ENCODE data around the gene TMEM202. TPM values are rescaled to one million over a fixed set of nuclear protein-coding genes. Genes with fewer than 3 reads are reported as not detected.

TMEM202 gene
- not detected in 2 replicates for total RNA-seq
- not detected for total RNA-seq (2013)
- not detected in 2 replicates for polyA plus RNA-seq
- not detected in 2 replicates for polyA minus RNA-seq

- Histone ChIP-seq H3K9ac (ENCODE audit: low read length) (no peak within 1 kb of the TSS), H3K36me3 (replicated peaks in 1 of 2; ENCODE audit: control extremely low read depth in 1 of 2, control insufficient read depth in 1 of 2, extremely low read depth in 1 of 2, insufficient read depth in 2 of 2, low read length in 1 of 2) (no peaks in the 10 kb centered on the region), H3K9me3 (ENCODE audit: control extremely low read depth in 1 of 3, control insufficient read depth in 2 of 3, insufficient read depth in 1 of 3, low read length in 2 of 3) (no peaks in the 10 kb centered on the region), H3K27ac (ENCODE audit: low read length in 2 of 2) (no peak within 1 kb of the TSS), H3K79me2 (ENCODE audit: control insufficient read depth, insufficient read depth, low read length) (no peaks in the 10 kb centered on the region), H2AFZ (ENCODE audit: insufficient read depth, low read depth, low read length, poor library complexity, severe bottlenecking) (no peak within 1 kb of the TSS), H3K27me3 (replicated peaks in 1 of 4; ENCODE audit: control extremely low read depth in 1 of 4, control insufficient read depth in 3 of 4, insufficient read depth in 4 of 4, low read length in 3 of 4) (peaks cover 0 to 8% (median 3%) of the 10 kb centered on the region in 4 experiments), H4K20me1 (ENCODE audit: control insufficient read depth, insufficient read depth, low read length, poor library complexity, severe bottlenecking) (no peaks in the 10 kb centered on the region), H3K4me1 (ENCODE audit: control insufficient read depth in 2 of 2, insufficient read depth in 2 of 2, low read length in 2 of 2) (no peaks in the 10 kb centered on the region), H3K4me2 (replicated peaks; ENCODE audit: low read depth, low read length, poor library complexity, severe bottlenecking) (no peak within 1 kb of the TSS), H3K4me3 (ENCODE audit: control extremely low read depth in 1 of 5, extremely low read depth in 1 of 5, insufficient read depth in 1 of 5, low read depth in 2 of 5, low read length in 4 of 5) (no peak within 1 kb of the TSS)
- intact Hi-C loops (cut with micrococcal nuclease) = no loop called here
- ATAC-seq (ENCODE audit: low read depth) = no peak
- CTCF ChIA-PET = no interaction called here
- H3K4me1 Mint-ChIP-seq = no peaks in the 10 kb centered on the region
- no peak for TF ChIP-seq CTCF (IDR thresholded peaks at IDR 0.05)
- no peak for TF ChIP-seq EZH2 (IDR thresholded peaks at IDR 0.05; ENCODE audit: borderline replicate concordance, insufficient read depth, low read depth, low read length, poor library complexity, severe bottlenecking)
- no peaks in the 10 kb centered on the region for H3K9me3 Mint-ChIP-seq (ENCODE audit: insufficient read depth)
- H3K27me3 Mint-ChIP-seq = peaks cover 36% of the 10 kb centered on the region
- H3K4me3 Mint-ChIP-seq = no peak within 1 kb of the TSS
- no peak for DNase-seq
- no peak within 1 kb of the TSS for H3K27ac Mint-ChIP-seq
- POLR2A ChIA-PET = no interaction called here
- WGBS (ENCODE audit: insufficient coverage) = 81% methylated on average over 3 of the region's 4 CpGs
Measured at GRCh38 chr15:72397796-72398588, at the start of gene TMEM202. TMEM202 (plus strand) TSS chr15:72398305; CDS start chr15:72398327, 22 bp downstream.

- Mint-ChIP-seq H3K4me1 (peaks cover 9% of the 10 kb centered on the region), H3K4me3 (no peak overlapping the region), H3K9me3 (ENCODE audit: insufficient read depth) (no peaks in the 10 kb centered on the region), H3K27me3 (no peaks in the 10 kb centered on the region), H3K27ac (no peak overlapping the region)
- 95% methylated on average over 2 of the region's 2 CpGs for WGBS (ENCODE audit: insufficient coverage)
- POLR2A ChIA-PET = no interaction called here
- Histone ChIP-seq H3K27ac (ENCODE audit: low read length in 2 of 2) (no peak overlapping the region), H3K36me3 (replicated peaks in 1 of 2; ENCODE audit: control extremely low read depth in 1 of 2, control insufficient read depth in 1 of 2, extremely low read depth in 1 of 2, insufficient read depth in 2 of 2, low read length in 1 of 2) (peaks cover 18 to 81% of the 10 kb centered on the region in 2 experiments), H3K9ac (ENCODE audit: low read length) (no peak overlapping the region), H3K4me1 (ENCODE audit: control insufficient read depth in 2 of 2, insufficient read depth in 2 of 2, low read length in 2 of 2) (no peaks in the 10 kb centered on the region), H2AFZ (ENCODE audit: insufficient read depth, low read depth, low read length, poor library complexity, severe bottlenecking) (no peak overlapping the region), H3K79me2 (ENCODE audit: control insufficient read depth, insufficient read depth, low read length) (peaks cover 16% of the 10 kb centered on the region), H3K4me3 (ENCODE audit: control extremely low read depth in 1 of 5, extremely low read depth in 1 of 5, insufficient read depth in 1 of 5, low read depth in 2 of 5, low read length in 4 of 5) (no peak overlapping the region), H3K27me3 (replicated peaks in 1 of 4; ENCODE audit: control extremely low read depth in 1 of 4, control insufficient read depth in 3 of 4, insufficient read depth in 4 of 4, low read length in 3 of 4) (no peaks in the 10 kb centered on the region), H3K4me2 (replicated peaks; ENCODE audit: low read depth, low read length, poor library complexity, severe bottlenecking) (no peak overlapping the region), H3K9me3 (ENCODE audit: control extremely low read depth in 1 of 3, control insufficient read depth in 2 of 3, insufficient read depth in 1 of 3, low read length in 2 of 3) (no peaks in the 10 kb centered on the region), H4K20me1 (ENCODE audit: control insufficient read depth, insufficient read depth, low read length, poor library complexity, severe bottlenecking) (peaks cover 27% of the 10 kb centered on the region)
- TF ChIP-seq EZH2 (IDR thresholded peaks at IDR 0.05; ENCODE audit: borderline replicate concordance, insufficient read depth, low read depth, low read length, poor library complexity, severe bottlenecking) = no peak
- TF ChIP-seq CTCF (IDR thresholded peaks at IDR 0.05) = no peak
- CTCF ChIA-PET = interaction anchor here (1.2 to 1.7 kb wide), 3 partner anchors 12 to 153 kb away, joined by 3 to 4 read pairs (median 3); no protein-coding TSS in a partner anchor
- intact Hi-C loops (cut with micrococcal nuclease) = no loop called here
- ATAC-seq (ENCODE audit: low read depth) (no peak), DNase-seq (no peak)
Measured at GRCh38 chr15:72353266-72353665, 44.8 kb upstream of the TMEM202 start.

Data from B cell (primary cell).